ENCODE measurements around the gene TFEB.

The TFEB gene

DNA sequence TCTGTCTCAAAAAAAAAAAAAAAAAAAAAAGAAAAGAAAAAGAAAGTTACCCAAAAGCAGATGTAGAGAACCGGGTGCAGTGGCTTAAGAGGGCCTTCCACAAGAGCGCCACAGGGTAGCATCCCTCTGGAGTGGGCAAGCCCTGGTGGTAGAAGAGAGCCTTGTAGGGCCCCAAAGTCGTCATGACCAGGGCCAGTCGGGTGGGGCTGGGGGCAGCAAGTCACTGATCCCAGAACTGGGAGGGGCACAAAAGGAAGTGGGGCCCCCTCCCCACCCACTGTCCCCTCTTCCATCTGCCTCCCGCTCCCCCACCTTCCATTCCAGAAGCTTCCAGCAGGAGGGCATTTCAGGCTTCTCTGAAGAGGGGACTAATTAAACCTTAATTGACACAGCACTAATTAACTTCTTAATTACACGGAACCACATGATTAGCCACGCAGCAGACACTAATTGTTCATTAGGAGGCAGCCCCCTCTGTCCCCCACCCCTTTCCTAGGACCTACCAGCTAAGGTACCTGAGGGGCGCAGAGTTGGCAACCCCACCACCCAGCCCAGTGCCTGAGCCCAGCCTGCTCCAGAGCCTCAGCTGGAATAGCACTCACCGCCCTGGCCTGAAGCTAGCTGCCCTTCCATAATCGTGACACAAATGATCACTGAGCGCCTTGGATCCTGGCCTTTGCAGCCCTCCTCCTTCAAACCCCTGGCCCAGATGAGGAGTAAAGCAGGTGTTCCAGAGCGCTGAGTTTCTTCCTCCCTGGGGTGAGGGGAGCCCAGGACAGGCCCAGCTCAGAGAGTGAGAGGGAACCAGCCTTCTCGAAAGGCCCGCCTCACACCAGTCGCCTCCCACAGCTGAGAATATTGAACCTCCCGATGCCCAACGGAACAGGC is 62.3 kb downstream of the TFEB start:
- no peak for DNase-seq

DNA sequence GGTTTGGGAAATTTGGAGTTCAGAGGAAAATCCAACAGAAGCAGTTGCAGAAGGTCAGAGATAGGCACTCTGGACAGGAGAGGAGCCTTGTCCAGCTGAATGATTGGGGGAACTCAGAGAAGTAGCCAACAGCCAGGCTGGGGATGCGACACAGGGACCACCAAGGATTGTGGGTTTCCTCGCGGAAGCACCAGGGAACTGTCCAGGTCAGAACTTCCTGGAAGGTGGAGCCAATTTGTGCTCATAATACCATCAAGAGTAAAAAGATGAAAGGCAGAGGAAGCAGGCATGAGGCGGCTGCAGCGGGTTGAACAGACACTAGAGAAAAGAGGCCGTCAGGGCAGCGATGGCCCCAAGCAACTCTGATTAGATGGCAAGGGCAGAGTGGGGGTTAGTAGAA is 63.4 kb downstream of the TFEB start:
- DNase-seq: no peak

GRCh38 chr6:41671376-41671775 is 64.0 kb downstream of the TFEB start:
- DNase-seq: no peak

GRCh38 chr6:41670703-41671360 is 64.6 kb downstream of the TFEB start:
- no peak for DNase-seq

- no peak for DNase-seq
Measured at GRCh38 chr6:41668968-41669367, 66.4 kb downstream of the TFEB start.

DNA sequence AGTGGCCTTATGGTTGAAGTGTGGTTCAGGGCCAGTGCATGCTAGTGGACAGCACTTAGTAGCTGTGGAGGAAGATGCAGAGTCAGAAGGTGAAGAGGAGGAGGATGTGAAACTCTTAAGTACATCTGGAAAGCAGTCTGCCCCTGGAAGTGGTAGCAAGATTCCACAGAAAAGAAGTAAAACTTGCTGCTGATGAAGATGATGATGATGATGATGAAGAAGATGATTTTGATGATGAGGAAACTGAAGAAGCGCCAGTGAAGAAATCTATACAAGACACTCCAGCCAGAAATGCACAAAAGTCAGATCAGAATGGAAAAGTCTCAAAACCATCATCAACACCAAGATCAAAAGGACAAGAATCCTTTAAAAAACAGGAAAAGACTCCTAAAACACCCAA is 68.2 kb downstream of the TFEB start:
- DNase-seq: no peak

DNA sequence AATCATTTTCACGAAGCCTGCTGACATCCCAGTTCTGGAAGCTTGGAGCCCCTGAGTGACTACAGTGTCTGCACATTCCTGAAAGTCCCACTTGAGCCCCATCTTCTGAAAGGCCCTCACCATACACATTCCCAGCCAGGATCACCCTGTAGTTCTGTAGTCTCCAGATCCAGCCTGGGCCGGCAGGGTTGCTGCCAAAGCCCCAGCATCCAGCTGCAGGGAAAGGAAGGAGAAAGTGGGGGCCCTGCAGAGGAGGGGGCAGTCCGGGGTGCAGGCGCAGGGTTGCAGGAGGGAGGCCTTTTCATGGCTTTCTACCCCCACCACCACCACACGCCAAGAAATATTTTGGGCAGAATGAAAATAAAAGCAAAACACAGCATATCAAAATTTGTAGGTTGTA is 71.1 kb downstream of the TFEB start:
- DNase-seq: no peak

DNA sequence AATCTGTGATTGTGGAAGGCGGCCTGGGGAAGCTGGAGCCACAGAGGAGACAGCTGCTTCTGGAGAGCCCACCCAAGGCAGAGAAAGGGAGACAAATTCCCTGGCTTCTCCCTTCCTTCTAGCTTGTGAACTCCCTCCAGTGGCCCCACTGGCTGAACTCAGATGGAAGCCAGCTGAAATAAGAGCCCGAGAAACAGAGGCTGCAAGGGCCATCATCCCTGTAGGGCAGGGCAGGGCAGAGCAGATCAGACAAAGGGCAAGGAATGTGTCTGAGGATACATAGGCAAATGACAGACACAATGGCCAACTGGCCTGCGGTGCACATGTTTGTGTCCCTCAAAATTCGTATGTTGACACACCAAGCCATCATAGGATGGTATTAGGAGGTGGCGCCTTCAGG is 71.8 kb downstream of the TFEB start:
- no peak for DNase-seq

GRCh38 chr6:41659935-41660334 is 75.5 kb downstream of the TFEB start:
- DNase-seq: no peak

- DNase-seq: no peak
Measured at GRCh38 chr6:41658636-41659035, 76.8 kb downstream of the TFEB start.

GRCh38 chr6:41657131-41658094 is 78.0 kb downstream of the TFEB start:
- no peak for DNase-seq

DNA sequence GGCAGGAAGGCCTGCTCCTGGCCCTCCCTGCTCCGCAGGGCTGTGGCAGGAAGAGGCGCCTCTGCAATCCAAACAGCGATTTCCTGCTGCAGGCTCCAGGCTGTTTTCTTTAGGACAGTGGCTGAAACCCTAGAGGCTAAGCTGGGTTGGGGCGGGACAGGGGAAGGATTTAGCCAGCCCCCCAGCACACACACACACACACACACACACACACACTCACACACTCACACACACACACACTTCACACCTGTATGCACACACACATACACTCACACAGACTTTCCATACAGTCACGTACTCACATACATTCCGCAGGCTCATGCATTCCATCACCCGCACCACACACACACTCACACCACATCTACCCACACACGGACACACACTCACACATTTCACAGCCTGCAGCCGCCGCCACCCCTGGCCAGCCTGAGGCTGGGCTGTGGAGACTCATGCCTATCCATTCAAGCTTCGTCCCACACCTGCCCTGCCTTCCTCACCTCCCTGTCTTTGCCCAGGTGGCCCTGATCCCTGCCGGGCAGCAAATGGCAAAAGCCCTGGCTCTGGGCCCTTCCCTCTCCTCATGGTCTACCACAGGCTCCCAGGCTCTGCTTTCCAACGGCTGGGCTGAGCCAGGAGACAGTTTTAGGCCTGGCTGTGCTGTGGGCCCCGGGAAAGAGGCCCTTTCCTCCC is 79.3 kb downstream of the TFEB start:
- no peak for DNase-seq

GRCh38 chr6:41655646-41656001 is 79.8 kb downstream of the TFEB start:
- no peak for DNase-seq

DNA sequence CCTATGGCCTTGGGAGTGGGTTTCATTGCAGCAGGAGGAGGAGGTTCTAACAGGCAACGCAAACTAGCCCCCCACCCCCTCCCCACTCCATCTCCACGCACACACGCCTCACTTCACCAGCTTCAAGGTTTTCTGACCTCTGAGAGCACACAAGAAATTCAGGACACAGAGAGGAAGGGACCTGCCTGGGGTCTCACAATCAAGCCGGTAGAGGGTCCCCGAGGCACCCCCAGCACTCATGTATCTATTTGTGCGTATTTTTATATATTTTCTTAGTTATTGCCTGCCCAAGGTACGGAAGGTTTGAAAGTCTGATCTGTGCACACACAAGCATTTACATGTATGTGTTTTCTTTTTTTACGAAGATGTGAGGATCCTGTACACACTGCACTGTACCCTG is 80.2 kb downstream of the TFEB start:
- no peak for DNase-seq

GRCh38 chr6:41654698-41655151 is 80.7 kb downstream of the TFEB start:
- DNase-seq: no peak

- no peak for DNase-seq
Measured at GRCh38 chr6:41654151-41654697, 81.2 kb downstream of the TFEB start.

DNA sequence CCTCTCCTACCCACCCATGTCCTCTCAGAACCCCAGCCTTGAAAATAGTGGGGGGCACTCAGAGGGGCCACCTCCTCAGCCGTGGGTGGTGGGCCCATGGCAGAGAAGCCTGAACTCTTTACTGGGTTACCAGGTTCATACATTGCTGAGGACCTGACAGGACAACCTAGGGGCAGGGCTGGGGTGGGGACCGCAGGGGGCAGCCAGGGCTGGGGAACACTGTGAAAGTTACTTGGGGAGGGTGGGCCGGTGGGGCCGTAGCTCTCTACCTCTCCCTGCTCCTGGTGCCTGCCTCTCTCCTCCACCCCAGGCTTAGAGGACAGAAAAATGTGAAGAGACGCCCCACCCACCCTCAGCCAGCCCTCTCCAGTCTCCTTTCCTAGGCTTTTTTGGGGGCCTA is 81.7 kb downstream of the TFEB start:
- no peak for DNase-seq

GRCh38 chr6:41652866-41653652 is 82.3 kb downstream of the TFEB start:
- DNase-seq: no peak

GRCh38 chr6:41651962-41652657 is 83.3 kb downstream of the TFEB start:
- no peak for DNase-seq

GRCh38 chr6:41651246-41651961 is 84.0 kb downstream of the TFEB start:
- DNase-seq: no peak
